Measurements from ENCODE around the gene ENTPD8.

The ENTPD8 gene

GRCh38 chr9:137463931-137464290 is 22.8 kb upstream of the ENTPD8 start:
- DNase-seq (ENCODE audit: low read depth) = no peak
- no peak for TF ChIP-seq CTCF (conservative IDR thresholded peaks at IDR 0.05; ENCODE audit: low read length)

GRCh38 chr9:137462986-137463930 is 22.1 kb upstream of the ENTPD8 start:
- H3K4me3 ChIP-seq (ENCODE audit: low read length) = no peak overlapping the region
- TF ChIP-seq CTCF (conservative IDR thresholded peaks at IDR 0.05; ENCODE audit: low read length) = no peak
- DNase-seq (ENCODE audit: low read depth) = no peak

More at GRCh38 chr9:137463931-137464290, 22.8 kb upstream of the ENTPD8 start:
- H3K4me3 ChIP-seq (ENCODE audit: low read length) = no peak overlapping the region

- no peak overlapping the region for H3K4me3 ChIP-seq (ENCODE audit: low read length)
- no peak for TF ChIP-seq CTCF (conservative IDR thresholded peaks at IDR 0.05; ENCODE audit: low read length)
- no peak for DNase-seq (ENCODE audit: low read depth)
These were observed 21.3 kb upstream of the ENTPD8 start for GRCh38 chr9:137462396-137462985.

- H3K4me3 ChIP-seq (ENCODE audit: low read length) = no peak overlapping the region
- TF ChIP-seq CTCF (conservative IDR thresholded peaks at IDR 0.05; ENCODE audit: low read length) = no peak
- DNase-seq (ENCODE audit: low read depth) = peak; percentile 22
These were observed 20.7 kb upstream of the ENTPD8 start for GRCh38 chr9:137461663-137462395.

- H3K4me3 ChIP-seq (ENCODE audit: low read length) = no peak overlapping the region
- no peak for TF ChIP-seq CTCF (conservative IDR thresholded peaks at IDR 0.05; ENCODE audit: low read length)
- DNase-seq (ENCODE audit: low read depth) = no peak
These were observed 20.1 kb upstream of the ENTPD8 start for GRCh38 chr9:137461316-137461662.

- TF ChIP-seq CTCF (conservative IDR thresholded peaks at IDR 0.05; ENCODE audit: low read length) = no peak
- H3K4me3 ChIP-seq (ENCODE audit: low read length) = no peak overlapping the region
- no peak for DNase-seq (ENCODE audit: low read depth)
These were observed 19.5 kb upstream of the ENTPD8 start for GRCh38 chr9:137460363-137461315.
